A172 (cell line): ENCODE measurements around the gene ABCC3. TPM values are rescaled to one million over a fixed set of nuclear protein-coding genes. Genes with fewer than 3 reads are reported as not detected.

Experiments
- DNase-seq: peaks from one replicate; pipeline ENCODE4 v3.0.0-alpha.2; 2015; ENCODE audit warnings: low spot score
- total RNA-seq: library from RNA; depleted of rRNA; stranded (reverse); fragments of >200 nt; shearing (Covaris generic); gene quantifications from 2 replicates; pipeline ENCODE4 v1.2.3, GENCODE V29; 2014

ABCC3 gene
- total RNA-seq, 1 experiment from 2014 or later = 28.1 TPM

DNA sequence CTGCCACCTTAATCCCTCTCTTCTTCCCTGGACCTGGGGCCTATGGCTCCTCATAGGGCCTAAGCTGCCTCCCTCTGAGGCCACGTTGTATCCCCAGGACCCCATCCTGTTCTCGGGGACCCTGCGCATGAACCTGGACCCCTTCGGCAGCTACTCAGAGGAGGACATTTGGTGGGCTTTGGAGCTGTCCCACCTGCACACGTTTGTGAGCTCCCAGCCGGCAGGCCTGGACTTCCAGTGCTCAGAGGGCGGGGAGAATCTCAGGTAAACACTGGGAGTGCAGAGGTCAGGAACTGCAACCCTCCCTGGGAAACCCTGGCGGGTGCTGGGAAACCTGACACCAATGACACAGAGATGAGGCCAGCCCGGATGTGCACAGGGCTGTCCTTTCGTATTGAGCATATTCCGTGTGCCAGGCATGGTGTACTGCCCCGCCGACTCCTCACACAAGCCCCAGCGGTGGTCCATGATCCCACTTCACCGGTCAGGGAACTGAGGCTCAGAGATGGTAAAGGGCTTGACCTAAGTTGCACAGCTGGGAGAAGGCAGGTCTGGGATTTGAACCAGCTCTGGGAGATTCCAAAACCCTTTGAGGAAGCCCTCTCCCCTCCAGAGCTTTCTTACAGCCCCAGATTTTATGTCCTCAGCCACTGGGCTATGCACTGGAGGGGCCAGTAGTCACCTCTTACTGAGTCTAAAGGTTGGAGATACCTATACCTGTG, 50.1 kb downstream of the ABCC3 start:
- no peak for DNase-seq

DNA sequence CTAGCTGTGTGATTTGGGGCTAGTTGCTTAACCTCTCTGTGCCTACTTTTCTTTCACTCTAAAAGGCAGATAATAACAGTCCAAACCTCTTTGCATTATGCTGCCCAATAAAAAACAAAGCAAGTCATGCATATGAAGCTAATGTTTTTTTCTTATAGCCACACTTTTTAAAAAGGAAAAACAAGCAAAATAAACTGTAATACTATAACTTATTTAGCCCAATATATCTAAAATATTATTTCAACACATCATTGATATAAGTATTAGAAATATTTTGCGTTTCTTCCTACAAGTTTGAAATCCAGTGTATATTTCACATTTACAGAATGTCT, 50.6 kb downstream of the ABCC3 start:
- DNase-seq = no peak

DNA sequence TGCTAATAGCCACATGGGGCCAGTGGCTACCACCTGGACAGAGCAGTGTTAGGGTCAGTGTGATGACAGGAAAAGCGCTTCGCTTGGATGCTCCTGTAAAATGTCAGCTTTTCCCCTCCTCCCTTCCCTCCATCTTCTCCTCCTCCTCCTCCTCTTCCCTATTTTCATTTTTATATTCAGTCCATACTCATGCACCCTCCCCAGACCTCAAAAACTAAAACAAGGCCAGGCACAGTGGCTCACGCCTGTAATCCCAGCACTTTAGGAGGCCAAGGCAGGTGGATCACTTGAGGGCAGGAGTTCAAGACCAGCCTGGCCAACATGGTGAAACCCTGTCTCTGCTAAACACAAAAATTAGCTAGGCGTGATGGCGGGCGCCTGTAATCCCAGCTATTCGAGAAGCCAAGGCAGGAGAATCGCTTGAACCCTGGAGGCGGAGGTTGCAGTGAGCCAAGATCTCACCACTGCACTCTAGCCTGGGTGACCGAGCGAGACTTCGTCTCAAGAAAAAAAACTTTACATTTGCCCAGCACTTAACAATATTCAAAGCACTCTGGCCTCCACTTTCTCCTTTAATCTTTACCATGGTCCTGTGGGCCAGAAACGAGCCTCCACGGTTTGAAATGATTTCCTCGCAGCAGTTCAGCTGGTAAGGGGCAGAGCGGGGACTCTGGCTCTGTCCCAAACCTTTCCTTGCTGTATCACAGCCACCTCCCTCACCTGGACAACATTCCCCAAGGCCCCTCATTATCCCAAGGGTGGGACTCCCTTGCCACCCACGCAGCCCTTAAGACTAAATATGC, 51.2 kb downstream of the ABCC3 start:
- no peak for DNase-seq

DNA sequence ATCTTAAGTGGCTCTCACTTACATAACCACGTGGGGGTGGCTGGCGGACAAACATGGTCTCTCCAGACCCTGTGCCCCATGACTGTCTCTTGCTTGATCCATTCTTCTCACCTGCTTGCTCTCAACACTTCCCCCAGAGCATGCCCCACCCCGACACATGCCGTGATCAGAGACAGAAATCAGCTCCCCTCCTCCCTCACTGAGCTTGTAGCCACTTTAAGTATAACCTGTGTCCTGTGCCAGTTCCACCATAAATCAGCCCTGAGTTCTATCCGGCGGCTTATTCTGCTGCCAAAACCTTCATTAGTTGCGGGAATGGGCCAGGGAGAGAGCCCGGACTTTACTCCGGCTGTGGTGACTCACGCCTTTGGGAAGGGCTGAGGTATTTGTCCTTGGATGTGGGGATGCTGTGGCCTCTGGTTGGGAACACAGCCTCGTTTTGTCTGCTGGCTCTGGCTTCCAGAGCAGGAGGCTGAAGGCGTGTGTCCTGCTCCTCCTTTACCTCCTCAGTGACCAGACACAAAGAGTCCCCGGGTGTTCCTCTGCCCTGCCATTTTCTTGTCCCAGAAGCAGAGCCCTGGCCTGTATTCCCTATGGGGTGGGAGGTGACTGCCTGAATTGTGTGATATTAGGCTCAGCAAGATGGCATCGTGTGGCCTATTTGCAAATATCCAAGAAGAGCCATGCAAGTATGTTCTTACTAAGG, 52.0 kb downstream of the ABCC3 start:
- peak; percentile 98 for DNase-seq

DNA sequence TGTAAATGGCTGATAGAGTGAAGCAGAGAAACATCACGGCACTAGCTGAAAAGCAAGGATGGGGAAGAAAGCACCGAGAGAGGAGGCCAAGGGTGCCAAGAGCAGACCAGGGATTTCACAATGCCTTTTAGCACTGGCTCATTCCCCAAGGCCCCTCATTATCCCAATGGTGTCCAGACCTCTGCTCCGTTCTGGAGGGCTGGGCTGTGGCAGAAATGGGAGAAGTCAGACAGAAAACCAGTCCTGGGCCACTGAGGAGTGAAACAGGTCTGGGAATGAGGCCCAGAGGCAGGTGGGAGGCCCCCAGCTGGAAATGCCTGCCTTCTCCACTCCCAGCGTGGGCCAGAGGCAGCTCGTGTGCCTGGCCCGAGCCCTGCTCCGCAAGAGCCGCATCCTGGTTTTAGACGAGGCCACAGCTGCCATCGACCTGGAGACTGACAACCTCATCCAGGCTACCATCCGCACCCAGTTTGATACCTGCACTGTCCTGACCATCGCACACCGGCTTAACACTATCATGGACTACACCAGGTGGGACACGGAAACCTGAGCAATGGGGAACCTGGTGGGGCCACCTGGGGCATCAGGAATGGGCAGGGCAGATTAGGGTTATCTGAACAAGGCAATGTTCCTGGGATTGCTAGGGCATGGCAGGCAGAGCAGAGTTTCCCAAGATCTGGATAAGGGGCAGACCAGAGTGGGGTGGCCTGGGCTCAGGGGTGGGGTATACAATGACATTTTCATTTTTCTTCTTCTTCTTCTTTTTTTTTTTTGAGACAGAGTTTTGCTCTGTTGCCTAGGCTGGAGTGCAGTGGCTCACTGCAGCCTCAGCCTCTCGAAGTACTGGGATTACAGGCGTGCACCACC, 52.8 kb downstream of the ABCC3 start:
- peak; percentile 63 for DNase-seq

DNA sequence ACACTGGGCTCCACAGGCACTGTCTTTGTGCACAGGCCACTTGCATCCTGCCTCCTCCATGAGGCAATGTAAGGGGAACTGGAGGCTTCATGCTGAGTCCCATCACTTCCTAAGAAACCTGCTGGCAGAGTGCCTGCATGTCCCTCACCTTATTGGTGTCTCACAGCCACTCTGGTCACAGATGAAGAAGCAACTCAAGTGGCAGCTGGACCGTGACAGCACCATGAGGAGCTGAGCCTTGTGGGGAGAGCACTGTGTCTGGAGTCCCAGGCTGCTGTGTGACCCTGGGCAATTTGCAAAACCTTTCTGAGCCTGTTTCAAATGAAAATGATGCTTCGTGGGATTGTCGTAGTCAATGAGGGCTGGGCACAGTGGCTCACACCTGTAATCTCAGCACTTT, 53.6 kb downstream of the ABCC3 start:
- DNase-seq = no peak

DNA sequence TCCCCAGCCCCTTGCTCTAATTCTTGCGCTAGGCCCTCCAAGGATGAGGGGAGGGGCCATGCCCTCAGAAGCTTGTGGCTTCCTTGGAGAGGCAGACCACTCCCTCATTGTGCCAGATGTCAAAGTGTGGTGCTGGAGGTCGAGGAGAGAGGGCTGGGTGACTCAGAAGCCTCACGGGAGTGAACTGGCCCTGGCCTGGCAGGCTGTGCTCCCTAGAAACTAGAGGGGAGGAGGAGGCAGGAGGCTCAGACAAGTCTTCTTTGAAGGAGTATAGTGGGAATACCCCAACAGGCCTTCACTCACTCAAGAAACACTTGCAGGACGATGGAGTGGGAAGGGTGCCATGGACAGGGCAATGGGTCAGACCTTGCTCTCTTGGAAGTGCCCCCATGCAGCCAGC, 54.6 kb downstream of the ABCC3 start:
- DNase-seq = peak; percentile 75

DNA sequence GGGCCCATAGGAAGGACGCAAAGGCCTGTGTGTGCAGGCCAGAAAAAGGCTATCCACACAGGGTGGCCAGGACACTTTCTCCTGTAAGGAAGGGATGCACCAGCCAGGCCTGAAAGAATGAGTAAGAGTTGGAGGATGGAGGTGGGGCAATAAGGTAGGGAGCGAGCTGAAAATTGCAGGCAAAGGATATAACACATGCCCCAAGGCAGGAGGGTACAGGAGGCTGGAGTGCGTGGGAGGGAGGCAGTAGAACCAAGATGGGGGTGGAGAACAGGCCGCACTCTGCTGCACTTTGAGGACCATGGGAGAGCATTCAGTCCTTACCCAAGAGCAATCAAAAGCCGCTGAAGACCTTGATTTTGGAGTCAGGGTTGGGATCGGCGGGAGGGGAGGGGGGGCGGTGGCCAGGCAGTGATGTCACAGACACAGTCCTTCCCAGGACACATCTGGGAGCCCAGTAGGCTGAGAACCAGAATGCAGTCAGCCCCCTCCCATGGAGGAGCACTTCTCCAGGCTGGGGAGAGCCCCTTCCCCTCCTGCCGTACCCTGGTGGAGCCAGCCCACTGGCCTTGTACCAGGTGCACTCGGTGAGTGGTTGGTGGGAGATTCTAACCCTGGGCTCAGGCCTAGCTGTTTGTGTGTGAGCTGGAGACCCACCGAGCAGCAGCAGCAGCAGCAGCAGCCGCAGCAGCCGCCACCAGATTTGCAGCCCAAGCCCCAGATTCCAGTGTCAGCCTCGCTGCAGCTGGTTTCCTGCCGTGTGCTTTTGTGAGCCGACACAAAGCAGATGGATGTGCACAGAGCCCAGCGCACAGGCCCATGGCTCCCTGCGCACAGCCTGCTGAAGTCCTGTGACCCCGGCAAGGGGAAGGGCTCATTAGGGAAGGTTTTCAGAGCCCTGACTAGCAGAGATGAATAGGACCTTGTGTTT, 55.5 kb downstream of the ABCC3 start:
- no peak for DNase-seq

DNA sequence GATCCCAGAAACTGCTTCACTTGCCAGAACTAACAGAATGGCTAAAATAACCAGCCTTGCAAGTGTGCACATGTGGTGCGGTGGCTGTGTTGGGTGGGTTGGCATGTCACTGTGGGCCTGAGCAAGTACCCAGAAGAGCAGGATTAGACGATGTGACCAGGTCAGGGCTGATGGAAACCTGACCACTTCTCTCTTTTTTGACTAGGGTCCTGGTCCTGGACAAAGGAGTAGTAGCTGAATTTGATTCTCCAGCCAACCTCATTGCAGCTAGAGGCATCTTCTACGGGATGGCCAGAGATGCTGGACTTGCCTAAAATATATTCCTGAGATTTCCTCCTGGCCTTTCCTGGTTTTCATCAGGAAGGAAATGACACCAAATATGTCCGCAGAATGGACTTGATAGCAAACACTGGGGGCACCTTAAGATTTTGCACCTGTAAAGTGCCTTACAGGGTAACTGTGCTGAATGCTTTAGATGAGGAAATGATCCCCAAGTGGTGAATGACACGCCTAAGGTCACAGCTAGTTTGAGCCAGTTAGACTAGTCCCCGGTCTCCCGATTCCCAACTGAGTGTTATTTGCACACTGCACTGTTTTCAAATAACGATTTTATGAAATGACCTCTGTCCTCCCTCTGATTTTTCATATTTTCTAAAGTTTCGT, 56.3 kb downstream of the ABCC3 start:
- no peak for DNase-seq

DNA sequence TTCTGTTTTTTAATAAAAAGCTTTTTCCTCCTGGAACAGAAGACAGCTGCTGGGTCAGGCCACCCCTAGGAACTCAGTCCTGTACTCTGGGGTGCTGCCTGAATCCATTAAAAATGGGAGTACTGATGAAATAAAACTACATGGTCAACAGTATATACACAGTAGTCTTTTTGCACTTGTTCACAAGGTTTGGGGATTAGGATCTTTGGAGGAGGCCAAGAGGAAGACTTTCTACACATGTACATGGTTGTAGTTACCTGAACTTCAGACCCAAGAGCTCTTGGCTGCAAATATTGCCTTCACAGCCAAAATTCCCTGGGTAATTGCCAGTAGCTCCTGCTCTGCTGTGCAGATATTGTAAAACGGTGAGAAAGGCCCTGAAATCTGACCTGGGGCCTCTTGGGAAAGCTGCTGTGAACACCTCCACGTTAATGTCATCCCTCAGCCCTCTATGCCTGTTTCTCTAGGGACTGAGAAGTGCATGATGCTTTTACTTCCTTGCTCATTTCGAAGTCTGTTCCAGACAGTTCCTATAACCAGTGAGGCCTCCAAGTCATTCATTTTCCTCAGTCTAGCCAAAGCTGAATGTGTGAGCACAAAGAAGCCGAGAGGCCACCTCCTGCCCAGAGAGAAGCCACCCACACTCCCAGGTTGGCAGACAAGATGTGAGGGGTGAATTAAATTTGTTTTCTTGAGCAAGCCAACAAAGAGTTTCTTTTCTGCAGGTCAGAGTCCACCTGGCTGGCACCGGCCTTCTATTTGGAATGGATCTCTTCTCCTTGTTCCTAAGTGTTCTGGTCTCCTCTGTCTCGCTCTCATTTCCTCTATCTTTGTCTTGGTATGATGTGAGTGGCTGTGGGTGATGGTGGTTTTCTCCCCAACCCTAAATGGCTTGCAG, 57.1 kb downstream of the ABCC3 start:
- no peak for DNase-seq

DNA sequence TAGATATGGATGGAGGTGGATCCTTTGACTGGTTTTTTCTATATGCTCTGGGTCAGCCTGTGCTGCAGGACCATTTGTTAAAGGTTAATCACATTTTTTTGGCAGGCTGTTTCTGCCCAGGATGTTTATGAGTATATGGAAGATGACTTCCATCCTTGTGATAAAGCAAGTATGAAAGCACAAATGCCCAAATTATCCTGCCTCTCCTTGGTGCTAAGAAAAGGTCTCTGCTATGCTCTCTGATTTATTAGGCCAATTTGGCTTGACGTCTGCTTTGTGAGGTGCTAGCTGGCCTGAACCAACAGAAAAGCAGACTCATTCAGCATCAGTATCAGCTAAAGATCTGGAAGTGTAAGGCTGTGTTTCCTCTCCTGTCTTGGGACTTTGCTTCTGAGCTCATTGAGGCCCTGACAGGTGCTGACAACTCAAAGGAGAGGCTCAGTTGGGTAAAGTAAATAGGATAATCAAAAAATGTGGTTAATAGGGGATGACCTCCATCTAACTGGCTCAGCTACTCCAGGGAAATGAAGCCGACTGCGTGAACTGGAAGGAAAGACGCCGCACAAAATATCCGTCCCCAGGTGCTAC, 57.9 kb downstream of the ABCC3 start:
- no peak for DNase-seq

DNA sequence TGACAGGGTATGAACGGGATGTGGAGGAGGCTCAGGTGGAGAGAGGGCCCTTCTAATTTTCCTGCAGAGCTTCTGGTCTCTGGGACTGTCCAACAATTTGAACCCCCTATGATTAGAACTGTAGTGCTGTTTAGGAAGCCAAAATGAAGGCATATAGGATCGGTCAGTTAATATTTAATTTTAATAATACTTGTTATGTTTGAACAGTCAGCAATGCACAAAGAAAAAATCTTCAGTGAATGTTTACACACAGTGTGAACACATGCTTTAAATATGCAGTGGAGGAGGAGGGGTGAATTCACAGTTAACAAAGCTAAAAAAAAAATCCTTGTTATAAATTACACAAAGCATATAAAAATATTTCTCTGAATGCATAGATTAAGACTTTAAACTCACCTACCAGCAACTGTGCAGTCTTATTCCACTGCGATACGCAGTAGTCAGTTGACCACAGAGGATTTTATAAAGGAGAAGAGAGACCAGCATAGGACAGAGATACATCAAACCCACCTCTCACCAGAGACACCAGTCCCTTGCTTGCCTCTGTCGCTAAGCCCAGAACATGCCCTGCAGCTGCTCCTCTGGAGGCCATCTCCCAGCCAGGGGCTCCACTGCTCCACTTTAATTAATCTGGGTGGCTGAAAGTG, 58.5 kb downstream of the ABCC3 start:
- no peak for DNase-seq

DNA sequence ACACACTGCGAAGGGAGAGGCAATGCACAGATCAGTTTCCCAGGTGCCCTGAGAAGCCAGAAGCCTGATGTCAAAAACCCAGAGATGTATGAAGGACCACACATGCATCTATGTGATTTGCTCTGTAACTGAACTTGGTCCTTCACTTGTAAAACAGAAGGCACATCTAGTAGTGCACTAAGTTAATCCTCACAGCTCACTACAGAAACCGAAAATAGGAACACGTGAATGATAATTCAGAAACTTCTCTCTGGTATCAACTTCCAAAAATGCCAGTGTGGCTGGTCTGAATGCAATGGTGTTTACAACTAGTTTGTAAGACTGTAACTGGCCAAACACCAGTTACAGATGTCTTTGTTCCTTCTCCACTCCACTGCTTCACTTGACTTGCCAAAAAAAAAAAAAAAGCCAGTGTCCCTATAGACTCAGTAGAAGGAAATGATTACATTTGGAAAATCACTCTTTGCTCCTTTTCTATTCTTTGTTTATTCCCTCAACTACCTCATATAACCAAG, 61.7 kb downstream of the ABCC3 start:
- no peak for DNase-seq

DNA sequence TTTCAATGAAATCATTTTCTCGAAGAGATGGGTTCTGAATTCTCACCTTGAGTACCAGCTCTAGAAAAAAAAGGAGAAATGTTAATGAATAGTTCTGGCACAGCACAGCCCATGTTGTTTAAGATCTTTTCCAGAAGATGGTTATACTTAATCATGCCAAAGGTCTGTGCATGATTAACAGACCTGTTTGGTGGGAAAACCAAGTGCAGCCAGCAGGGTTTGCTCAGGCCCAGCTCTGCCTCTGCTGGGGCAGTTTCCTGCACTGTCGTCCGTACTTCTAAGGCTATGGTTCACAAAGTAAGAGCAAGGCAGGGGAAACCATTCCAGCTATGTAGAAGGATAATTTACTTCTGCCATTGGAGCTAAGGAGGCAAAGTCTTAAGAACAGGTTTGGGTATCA, 62.4 kb downstream of the ABCC3 start:
- DNase-seq = no peak

DNA sequence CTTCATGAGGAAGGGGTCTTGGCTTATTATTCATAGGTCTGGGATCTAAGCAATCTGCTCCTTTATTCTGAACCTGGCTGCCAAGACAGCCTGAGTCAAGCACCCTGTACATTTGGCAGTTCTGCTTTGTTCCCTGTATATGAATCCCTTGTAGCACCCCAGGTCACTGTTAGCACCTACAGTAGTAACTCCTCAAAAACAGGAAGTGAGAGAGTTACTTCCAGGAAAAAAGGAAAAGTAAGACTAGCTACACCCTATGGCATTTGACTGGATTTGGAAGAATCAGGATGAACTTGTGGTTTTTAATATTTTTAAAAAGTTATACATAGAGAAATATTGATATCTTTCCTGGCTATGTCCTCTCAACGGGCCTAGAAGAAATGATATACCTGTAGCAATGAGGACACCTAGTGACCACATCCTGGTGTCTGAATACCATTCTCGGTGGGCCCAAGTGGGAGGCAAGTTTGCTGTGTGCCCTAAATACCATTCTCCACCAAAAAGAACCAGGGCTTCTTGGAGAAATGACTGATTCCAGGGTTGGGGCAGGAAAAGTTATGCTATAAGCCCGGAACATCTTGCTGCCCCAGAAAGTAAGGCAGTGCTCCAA, 63.1 kb downstream of the ABCC3 start:
- DNase-seq = no peak

DNA sequence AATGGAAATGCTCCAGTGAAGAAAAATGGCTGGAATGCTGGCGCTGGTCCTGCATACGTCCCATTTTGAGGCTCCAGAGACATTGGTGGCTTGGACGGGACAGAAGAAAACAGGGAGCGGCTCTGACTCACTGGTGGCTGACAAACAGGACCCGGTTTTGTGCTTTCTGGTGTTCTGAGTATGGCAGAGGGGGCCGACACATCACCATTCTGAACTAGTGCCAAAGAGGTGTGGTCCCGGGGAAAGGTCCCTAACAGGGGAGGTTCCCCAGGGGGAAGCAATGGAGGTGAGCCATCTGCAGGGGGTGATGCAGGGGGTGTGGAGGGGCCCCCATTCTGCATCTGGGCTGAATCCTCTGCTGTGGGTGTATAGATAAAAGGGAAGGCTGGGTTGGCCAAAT, 64.7 kb downstream of the ABCC3 start:
- DNase-seq = peak; percentile 63

DNA sequence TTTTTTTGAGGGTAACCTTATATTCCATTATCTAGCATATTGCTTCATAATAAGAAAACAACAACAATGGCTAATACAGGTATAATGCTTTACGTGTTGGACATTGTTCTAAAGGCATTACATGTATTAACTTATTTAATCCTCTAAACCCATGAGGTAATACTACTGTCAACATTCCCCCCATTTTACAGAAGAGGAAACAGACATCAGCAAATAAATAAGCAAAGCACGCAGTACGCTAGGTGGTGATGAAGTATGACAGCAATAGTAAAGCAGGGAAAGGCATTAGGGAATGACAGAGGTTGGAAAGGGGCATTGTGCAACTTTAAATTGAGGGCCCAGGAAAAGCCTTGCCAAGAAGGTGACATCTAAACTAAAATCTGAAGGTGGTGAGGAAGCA, 68.5 kb downstream of the ABCC3 start:
- DNase-seq = no peak
